Loucy (cell line): ENCODE results near the gene MAP3K13.
A peak's percentile ranks its signal among the peaks of the same experiment; 100 is the strongest.

Source experiments
- H2AFZ ChIP-seq: fragments of 200-600 bp; sonication (generic); 2 replicates; pipeline ENCODE4 v1.6.0; 2016; ENCODE audit warnings: antibody characterized with exemption, mild to moderate bottlenecking, low read length, moderate library complexity
- H3F3A ChIP-seq: fragments of 200-600 bp; 2 replicates; pipeline ENCODE4 v1.6.0; 2016; ENCODE audit warnings: antibody characterized with exemption, low read depth, mild to moderate bottlenecking
- H3K27me3 ChIP-seq: fragments of 200-600 bp; sonication (generic); 2 replicates; pipeline ENCODE4 v1.6.1; 2014; ENCODE audit warnings: low read length, mild to moderate bottlenecking; ENCODE audit not compliant: insufficient read depth, poor library complexity, severe bottlenecking
- H3K36me3 ChIP-seq: fragments of 200-600 bp; sonication (generic); 2 replicates; pipeline ENCODE4 v1.6.1; 2016; ENCODE audit warnings: low read length; ENCODE audit not compliant: insufficient read depth
- H3K4me1 ChIP-seq: fragments of 200-600 bp; sonication (generic); 2 replicates; pipeline ENCODE4 v1.5.1; 2014; ENCODE audit warnings: low read length, mild to moderate bottlenecking; ENCODE audit not compliant: insufficient read depth, poor library complexity, severe bottlenecking
- H3K4me2 ChIP-seq: fragments of 200-600 bp; sonication (generic); 2 replicates; pipeline ENCODE4 v1.6.0; 2014; ENCODE audit warnings: antibody characterized with exemption, low read length, low read depth, mild to moderate bottlenecking; ENCODE audit not compliant: poor library complexity, severe bottlenecking
- H3K4me3 ChIP-seq: fragments of 200-600 bp; sonication (generic); 2 replicates; pipeline ENCODE4 v1.5.1; 2014; ENCODE audit warnings: low read length, mild to moderate bottlenecking, mixed read lengths; ENCODE audit not compliant: poor library complexity, severe bottlenecking
- H3K79me2 ChIP-seq: fragments of 200-600 bp; sonication (generic); 2 replicates; pipeline ENCODE4 v1.6.1; 2014; ENCODE audit warnings: low read length; ENCODE audit not compliant: insufficient read depth
- H3K9ac ChIP-seq: fragments of 200-600 bp; sonication (generic); 2 replicates; pipeline ENCODE4 v1.6.0; 2014; ENCODE audit warnings: mild to moderate bottlenecking, low read depth, low read length, moderate library complexity; ENCODE audit not compliant: poor library complexity, severe bottlenecking
- H3K9me2 ChIP-seq: fragments of 200-600 bp; sonication (generic); replicated peaks from 2 replicates; pipeline ENCODE4 v1.6.1; 2016; ENCODE audit warnings: low read depth, low read length, mixed read lengths
- H3K9me3 ChIP-seq: fragments of 200-600 bp; sonication (generic); 2 replicates; pipeline ENCODE4 v1.6.1; 2014; ENCODE audit warnings: mild to moderate bottlenecking, antibody characterized with exemption, low read length, low read depth; ENCODE audit not compliant: insufficient read depth
- H4K20me1 ChIP-seq: fragments of 200-600 bp; sonication (generic); 2 replicates; pipeline ENCODE4 v1.6.0; 2014; ENCODE audit warnings: antibody characterized with exemption, low read length, mild to moderate bottlenecking; ENCODE audit not compliant: insufficient read depth, poor library complexity, severe bottlenecking
- EZH2phosphoT487 ChIP-seq: fragments of 200-600 bp; IDR thresholded peaks from 2 replicates; pipeline ENCODE4 v1.6.1; 2018; ENCODE audit warnings: antibody characterized with exemption, mild to moderate bottlenecking, moderate library complexity, borderline replicate concordance
- TF ChIP-seq, protein P1 (sequence below): fragments of 200-600 bp; sonication (generic); conservative IDR thresholded peaks from 2 replicates; pipeline ENCODE4 v1.5.1; 2014; ENCODE audit warnings: mild to moderate bottlenecking, antibody characterized with exemption, low read length

Gene MAP3K13

DNA sequence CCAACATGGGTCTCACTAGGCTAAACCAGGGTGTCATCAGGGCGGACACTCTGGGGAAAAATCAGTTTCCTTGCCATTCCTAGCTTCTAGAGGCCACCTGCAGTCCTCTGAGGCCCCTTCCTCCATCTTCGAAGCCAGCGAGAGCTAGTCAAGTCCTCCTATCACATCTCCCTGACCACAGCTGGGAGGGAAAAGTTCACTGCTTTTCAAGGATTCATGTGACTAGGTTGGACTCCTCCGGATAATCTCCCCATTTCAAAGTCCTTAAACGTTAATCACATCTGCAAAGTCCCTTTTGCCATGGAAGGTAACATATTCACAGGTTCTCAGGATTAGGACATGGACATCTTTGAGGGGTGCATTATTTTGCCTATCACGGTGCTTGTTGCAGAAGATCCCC lies 35.9 kb upstream of the MAP3K13 start:
- TF ChIP-seq, protein P1, sequence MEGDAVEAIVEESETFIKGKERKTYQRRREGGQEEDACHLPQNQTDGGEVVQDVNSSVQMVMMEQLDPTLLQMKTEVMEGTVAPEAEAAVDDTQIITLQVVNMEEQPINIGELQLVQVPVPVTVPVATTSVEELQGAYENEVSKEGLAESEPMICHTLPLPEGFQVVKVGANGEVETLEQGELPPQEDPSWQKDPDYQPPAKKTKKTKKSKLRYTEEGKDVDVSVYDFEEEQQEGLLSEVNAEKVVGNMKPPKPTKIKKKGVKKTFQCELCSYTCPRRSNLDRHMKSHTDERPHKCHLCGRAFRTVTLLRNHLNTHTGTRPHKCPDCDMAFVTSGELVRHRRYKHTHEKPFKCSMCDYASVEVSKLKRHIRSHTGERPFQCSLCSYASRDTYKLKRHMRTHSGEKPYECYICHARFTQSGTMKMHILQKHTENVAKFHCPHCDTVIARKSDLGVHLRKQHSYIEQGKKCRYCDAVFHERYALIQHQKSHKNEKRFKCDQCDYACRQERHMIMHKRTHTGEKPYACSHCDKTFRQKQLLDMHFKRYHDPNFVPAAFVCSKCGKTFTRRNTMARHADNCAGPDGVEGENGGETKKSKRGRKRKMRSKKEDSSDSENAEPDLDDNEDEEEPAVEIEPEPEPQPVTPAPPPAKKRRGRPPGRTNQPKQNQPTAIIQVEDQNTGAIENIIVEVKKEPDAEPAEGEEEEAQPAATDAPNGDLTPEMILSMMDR, result no peak
- TF ChIP-seq EZH2phosphoT487, result no peak
- Histone ChIP-seq H3K27me3 (no peaks in the 10 kb centered on the region), H3K4me2 (no peak overlapping the region), H2AFZ (no peak overlapping the region), H3K9me3 (no peaks in the 10 kb centered on the region), H4K20me1 (no peaks in the 10 kb centered on the region), H3K4me3 (no peak overlapping the region), H3K9me2 (no peaks in the 10 kb centered on the region), H3K36me3 (no peaks in the 10 kb centered on the region), H3F3A (no peaks in the 10 kb centered on the region), H3K4me1 (peaks cover under 1% of the 10 kb centered on the region), H3K79me2 (no peaks in the 10 kb centered on the region), H3K9ac (no peak overlapping the region)

DNA sequence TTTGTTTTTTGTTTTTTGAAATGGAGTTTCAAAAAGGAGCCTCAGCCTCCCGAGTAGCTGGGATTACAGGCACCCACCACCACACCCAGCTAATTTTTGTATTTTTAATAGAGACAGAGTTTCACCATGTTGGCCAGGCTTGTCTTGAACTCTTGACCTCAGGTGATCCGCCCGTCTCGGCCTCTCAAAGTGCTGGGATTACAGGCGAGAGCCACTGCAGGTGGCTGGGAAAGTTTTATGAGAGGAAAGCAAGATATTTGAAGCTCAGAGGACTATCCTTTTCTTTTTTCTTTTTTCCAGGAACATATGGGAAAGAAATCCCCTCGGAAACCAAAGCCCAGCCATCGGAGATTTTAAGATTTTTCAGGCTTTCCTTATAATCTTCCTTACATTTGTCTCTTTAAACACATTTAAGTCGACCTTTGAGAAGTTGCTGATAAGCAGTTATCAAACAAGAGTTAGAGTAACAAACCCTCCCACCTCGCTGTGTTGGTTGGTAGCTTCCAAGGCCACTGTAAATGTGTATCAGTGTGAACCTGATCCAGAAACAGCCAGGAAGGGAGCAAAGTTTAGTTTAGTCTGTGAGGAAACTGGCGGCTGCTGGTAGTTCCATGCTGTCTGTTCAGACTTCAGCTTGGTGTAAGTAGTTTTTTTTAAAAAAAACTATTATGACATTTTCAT lies 34.5 kb upstream of the MAP3K13 start:
- Histone ChIP-seq H3K79me2 (no peaks in the 10 kb centered on the region), H3K4me1 (peaks cover 6% of the 10 kb centered on the region), H3K27me3 (no peaks in the 10 kb centered on the region), H3K4me2 (no peak overlapping the region), H3K9ac (no peak overlapping the region), H3K9me3 (no peaks in the 10 kb centered on the region), H2AFZ (peak overlapping the region; percentile 42; the same call in 1 of the 2 replicates), H3K36me3 (no peaks in the 10 kb centered on the region), H3K9me2 (no peaks in the 10 kb centered on the region), H3F3A (no peaks in the 10 kb centered on the region), H4K20me1 (no peaks in the 10 kb centered on the region), H3K4me3 (no peak overlapping the region)
- TF ChIP-seq EZH2phosphoT487, result no peak
- TF ChIP-seq, protein P1, result no peak

DNA sequence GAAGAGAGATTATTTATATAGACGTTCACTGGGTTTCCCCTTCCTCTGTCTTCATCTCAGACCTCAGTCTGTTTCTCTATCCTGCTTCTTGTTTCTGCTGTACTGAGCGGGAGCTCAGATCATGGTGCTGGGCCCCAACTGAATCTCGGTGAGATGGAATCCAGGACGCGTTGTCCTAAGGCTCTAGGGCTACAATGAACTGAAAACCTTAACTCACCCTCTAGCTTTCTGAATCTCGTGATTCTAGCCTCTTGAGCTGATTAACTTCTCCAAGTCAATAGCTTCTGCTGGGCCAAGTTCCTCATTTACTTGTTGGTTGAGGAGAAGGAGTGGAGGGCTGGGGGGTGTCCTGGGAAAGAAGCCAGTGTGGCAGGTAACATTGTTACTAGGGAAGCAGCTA lies 32.7 kb upstream of the MAP3K13 start:
- Histone ChIP-seq H3K9ac (no peak overlapping the region), H3K4me3 (no peak overlapping the region), H3F3A (no peaks in the 10 kb centered on the region), H3K79me2 (no peaks in the 10 kb centered on the region), H3K4me2 (no peak overlapping the region), H4K20me1 (no peaks in the 10 kb centered on the region), H2AFZ (no peak overlapping the region), H3K9me2 (no peaks in the 10 kb centered on the region), H3K9me3 (no peaks in the 10 kb centered on the region), H3K27me3 (no peaks in the 10 kb centered on the region), H3K4me1 (peaks cover 6% of the 10 kb centered on the region), H3K36me3 (no peaks in the 10 kb centered on the region)
- TF ChIP-seq EZH2phosphoT487, result no peak
- TF ChIP-seq, protein P1, result no peak
